Mesendoderm (in vitro differentiated cells): Measurements from ENCODE around the gene PLEKHB2. TPM values are rescaled to one million over a fixed set of nuclear protein-coding genes. Genes with fewer than 3 reads are reported as not detected.
"Not testable (repeated sequence)": the region's sequence is repeated elsewhere in the genome, so short reads cannot be mapped to it uniquely, and the experiment has no call there.

Experiments used
- DNase-seq: peaks from one replicate; pipeline ENCODE4 v3.0.0; 2013
- H2AK5ac ChIP-seq: 2 replicates; pipeline ENCODE4 v1.6.1; 2013; ENCODE audit warnings: low read length, inconsistent platforms
- H2BK120ac ChIP-seq: 2 replicates; pipeline ENCODE4 v1.6.1; 2013; ENCODE audit warnings: low read depth, mild to moderate bottlenecking, low read length, moderate library complexity, mixed read lengths
- H2BK15ac ChIP-seq: replicated peaks from 2 replicates; pipeline ENCODE4 v1.6.1; 2013; ENCODE audit warnings: low read depth, mild to moderate bottlenecking, moderate library complexity
- H2BK5ac ChIP-seq: 2 replicates; pipeline ENCODE4 v1.6.1; 2013; ENCODE audit warnings: low read length, inconsistent platforms
- H3K18ac ChIP-seq: 2 replicates; pipeline ENCODE4 v1.6.1; 2013; ENCODE audit warnings: mild to moderate bottlenecking, low read length, mixed read lengths
- H3K23ac ChIP-seq: one replicate; pipeline ENCODE4 v1.6.1; 2013; ENCODE audit warnings: low read length
- H3K27ac ChIP-seq: 2 replicates; pipeline ENCODE4 v1.5.1; 2013; ENCODE audit warnings: low read depth, mild to moderate bottlenecking, inconsistent platforms, low read length, moderate library complexity
- H3K27me3 ChIP-seq: 2 replicates; pipeline ENCODE4 v1.6.1; 2013; ENCODE audit warnings: low read length, control low read depth, mild to moderate bottlenecking, inconsistent platforms; ENCODE audit not compliant: insufficient read depth, poor library complexity
- H3K36me3 ChIP-seq: 2 replicates; pipeline ENCODE4 v1.6.1; 2013; ENCODE audit warnings: low read length, inconsistent platforms; ENCODE audit not compliant: control insufficient read depth, insufficient read depth
- H3K4ac ChIP-seq: one replicate; pipeline ENCODE4 v1.6.1; 2013; ENCODE audit warnings: low read depth, mild to moderate bottlenecking, low read length, moderate library complexity
- H3K4me1 ChIP-seq: 2 replicates; pipeline ENCODE4 v1.6.1; 2013; ENCODE audit warnings: low read depth, low read length, inconsistent platforms; ENCODE audit not compliant: control insufficient read depth
- H3K4me2 ChIP-seq: 2 replicates; pipeline ENCODE4 v1.6.1; 2013; ENCODE audit warnings: low read length
- H3K4me3 ChIP-seq: 2 replicates; pipeline ENCODE4 v1.5.1; 2013; ENCODE audit warnings: mild to moderate bottlenecking, low read length
- H3K56ac ChIP-seq: one replicate; pipeline ENCODE4 v1.6.1; 2013; ENCODE audit warnings: low read length
- H3K79me1 ChIP-seq: 2 replicates; pipeline ENCODE4 v1.6.1; 2013; ENCODE audit warnings: low read length, inconsistent platforms
- H3K79me2 ChIP-seq: 2 replicates; pipeline ENCODE4 v1.6.1; 2013; ENCODE audit warnings: mild to moderate bottlenecking, low read length; ENCODE audit not compliant: control insufficient read depth, insufficient read depth
- H3K9ac ChIP-seq: 2 replicates; pipeline ENCODE4 v1.6.1; 2013; ENCODE audit warnings: low read length, inconsistent platforms
- H4K5ac ChIP-seq: one replicate; pipeline ENCODE4 v1.6.1; 2013; ENCODE audit warnings: low read length
- H4K8ac ChIP-seq: one replicate; pipeline ENCODE4 v1.6.1; 2013; ENCODE audit warnings: low read depth, mild to moderate bottlenecking, control low read depth, low read length, moderate library complexity
- WGBS: extraction: QIAGEN DNeasy Blood & Tissue Kit; methylation state at CpG from one replicate; pipeline ENCODE4 v1.1.7; 2013; ENCODE audit warnings: low lambda C conversion rate, missing lambda C conversion rate; ENCODE audit not compliant: insufficient coverage; ENCODE audit errors: extremely low coverage; 5-methylcytosine and 5-hydroxymethylcytosine counted together
- small RNA-seq: library from polyadenylated mRNA; stranded (forward); fragments of <200 nt; extraction: miRNeasy Mini kit (QIAGEN cat#:217004); gene quantifications from one replicate; pipeline ENCODE3, GENCODE V24; 2013; ENCODE audit not compliant: insufficient read depth

The PLEKHB2 gene

GRCh38 chr2:131178721-131179418, 73.7 kb downstream of the PLEKHB2 start:
- H3K79me1 ChIP-seq, H4K5ac ChIP-seq, H3K27me3 ChIP-seq, H3K4me3 ChIP-seq, H3K27ac ChIP-seq, H3K4ac ChIP-seq, H4K8ac ChIP-seq, H3K4me1 ChIP-seq, H3K79me2 ChIP-seq, H2BK120ac ChIP-seq, DNase-seq, H2BK15ac ChIP-seq, H3K9ac ChIP-seq, H3K18ac ChIP-seq, H2BK5ac ChIP-seq, H3K23ac ChIP-seq, H3K36me3 ChIP-seq, H3K56ac ChIP-seq, H2AK5ac ChIP-seq, H3K4me2 ChIP-seq: not testable (repeated sequence)
- no CpG with 5 or more reads among the region's 15 CpGs for WGBS

DNA sequence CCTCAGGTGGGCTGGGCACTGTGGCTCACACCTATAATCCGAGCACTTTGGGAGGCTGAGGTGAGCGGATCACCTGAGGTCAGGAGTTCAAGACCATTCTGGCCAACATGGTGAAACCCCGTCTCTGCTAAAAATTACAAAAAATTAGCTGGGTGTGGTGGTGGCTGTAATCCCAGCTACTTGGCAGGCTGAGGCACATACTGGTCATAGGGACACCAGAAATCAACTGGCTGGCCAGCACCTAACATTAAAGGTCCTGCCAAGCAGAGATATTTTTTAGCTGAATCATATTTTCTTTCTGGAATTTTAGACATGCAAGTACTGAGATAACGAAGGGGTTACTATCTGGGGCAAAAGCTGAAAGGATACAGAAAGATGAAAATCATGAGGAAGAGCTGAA, 76.3 kb downstream of the PLEKHB2 start:
- not testable (repeated sequence) for H3K4me1 ChIP-seq, H4K5ac ChIP-seq, H3K4me3 ChIP-seq, DNase-seq, H2BK15ac ChIP-seq, H3K4ac ChIP-seq, H3K9ac ChIP-seq, H3K79me1 ChIP-seq, H2BK5ac ChIP-seq, H4K8ac ChIP-seq, H2AK5ac ChIP-seq, H3K4me2 ChIP-seq, H3K18ac ChIP-seq, H3K79me2 ChIP-seq, H3K27me3 ChIP-seq, H3K27ac ChIP-seq, H3K56ac ChIP-seq, H2BK120ac ChIP-seq, H3K23ac ChIP-seq, H3K36me3 ChIP-seq
- WGBS = no CpG with 5 or more reads among the region's 4 CpGs

DNA sequence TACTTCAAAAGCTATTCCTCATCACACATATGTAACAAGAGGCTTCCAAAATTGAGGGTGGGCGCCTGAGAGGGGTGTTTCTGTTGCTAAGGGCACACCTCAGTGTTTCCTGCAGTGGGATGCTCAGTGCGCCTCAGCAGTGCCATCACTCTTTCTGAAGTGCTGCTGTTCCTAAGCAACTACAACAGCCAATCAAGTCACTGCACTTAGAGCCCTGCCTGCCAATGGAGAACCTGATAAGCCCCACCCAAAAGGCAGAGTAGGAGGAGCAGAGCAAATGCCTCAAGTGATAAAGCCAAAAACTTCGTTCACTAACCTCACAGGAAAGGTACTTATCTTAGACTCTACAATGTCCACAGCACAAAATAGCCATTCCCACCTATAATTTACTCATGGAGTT, 88.3 kb downstream of the PLEKHB2 start:
- not testable (repeated sequence) for H3K79me2 ChIP-seq, H3K18ac ChIP-seq, H3K4me3 ChIP-seq, H3K56ac ChIP-seq, H2AK5ac ChIP-seq, H4K8ac ChIP-seq, H2BK15ac ChIP-seq, H3K4ac ChIP-seq, H2BK120ac ChIP-seq, H3K36me3 ChIP-seq, H4K5ac ChIP-seq, H3K79me1 ChIP-seq, H3K27me3 ChIP-seq, H2BK5ac ChIP-seq, H3K27ac ChIP-seq, H3K9ac ChIP-seq, H3K4me2 ChIP-seq, H3K23ac ChIP-seq, H3K4me1 ChIP-seq
- DNase-seq = peak; percentile 43
- WGBS = no CpG with 5 or more reads among the region's 3 CpGs

GRCh38 chr2:131196186-131196585, 91.0 kb downstream of the PLEKHB2 start:
- not testable (repeated sequence) for H2BK15ac ChIP-seq, DNase-seq, H3K79me1 ChIP-seq, H3K4me1 ChIP-seq, H3K18ac ChIP-seq, H4K8ac ChIP-seq, H3K4me3 ChIP-seq, H3K27me3 ChIP-seq, H3K23ac ChIP-seq, H3K4me2 ChIP-seq, H4K5ac ChIP-seq, H3K36me3 ChIP-seq, H2BK5ac ChIP-seq, H2AK5ac ChIP-seq, H3K9ac ChIP-seq, H3K56ac ChIP-seq, H3K27ac ChIP-seq, H2BK120ac ChIP-seq, H3K79me2 ChIP-seq, H3K4ac ChIP-seq
- WGBS = no CpG with 5 or more reads among the region's 2 CpGs

Small RNA genes lying within 50 kb of the gene (small RNA-seq; reads per million reads assigned to genes)
- not detected for gene AC009477.1
